Activated naive CD4-positive, alpha-beta T cell treated with anti-CD3 and anti-CD28 coated beads, Interleukin-2, amount 50 U/mL, for 24 hours (primary cell): ENCODE results near the gene SLC24A3.

ENCODE experiments used
- H3K27ac Mint-ChIP-seq: one replicate; pipeline ENCODE4 v1.8.0; 2021; ENCODE audit warnings: mild to moderate bottlenecking, mixed read lengths
- H3K27me3 Mint-ChIP-seq: one replicate; pipeline ENCODE4 v1.8.0; 2021; ENCODE audit warnings: mixed read lengths
- H3K36me3 Mint-ChIP-seq: one replicate; pipeline ENCODE4 v1.8.0; 2021; ENCODE audit warnings: mixed read lengths
- H3K4me1 Mint-ChIP-seq: one replicate; pipeline ENCODE4 v1.8.0; 2021; ENCODE audit warnings: mixed read lengths
- H3K4me3 Mint-ChIP-seq: one replicate; pipeline ENCODE4 v1.8.0; 2021; ENCODE audit warnings: mild to moderate bottlenecking, mixed read lengths
- H3K9me3 Mint-ChIP-seq: one replicate; pipeline ENCODE4 v1.8.0; 2021; ENCODE audit warnings: mixed read lengths

SLC24A3 gene

GRCh38 chr20:19301843-19302242, 89.4 kb downstream of the SLC24A3 start:
- Mint-ChIP-seq H3K36me3 (no peaks in the 10 kb centered on the region), H3K4me3 (no peak overlapping the region), H3K27me3 (no peaks in the 10 kb centered on the region), H3K4me1 (no peaks in the 10 kb centered on the region), H3K9me3 (peaks cover 5% of the 10 kb centered on the region), H3K27ac (no peak overlapping the region)

- no peaks in the 10 kb centered on the region for H3K36me3 Mint-ChIP-seq
- H3K4me3 Mint-ChIP-seq, result no peak overlapping the region
- no peak overlapping the region for H3K27ac Mint-ChIP-seq
- H3K9me3 Mint-ChIP-seq, result peaks cover 5% of the 10 kb centered on the region
- no peaks in the 10 kb centered on the region for H3K4me1 Mint-ChIP-seq
- H3K27me3 Mint-ChIP-seq, result no peaks in the 10 kb centered on the region
These were observed 90.3 kb downstream of the SLC24A3 start for GRCh38 chr20:19302714-19303113.

DNA sequence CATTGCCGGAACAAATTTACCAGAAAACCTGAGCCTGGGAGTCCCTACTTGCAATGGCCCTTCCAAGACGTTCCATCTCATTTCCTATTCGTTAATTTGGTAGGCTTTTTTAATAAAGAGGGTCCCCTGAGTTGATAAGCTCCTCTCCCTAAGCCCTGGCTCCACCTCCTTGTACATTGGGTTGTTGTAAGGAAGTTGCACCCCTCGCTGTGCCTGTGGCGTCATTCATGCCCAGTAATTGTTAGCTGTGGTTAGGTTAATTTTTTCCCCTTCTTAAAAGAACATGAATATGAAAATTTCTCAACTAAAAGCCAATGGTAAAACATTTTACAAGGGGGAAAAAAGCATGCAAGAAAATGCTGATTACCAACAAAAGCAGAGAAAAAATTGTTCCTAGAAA, 91.9 kb downstream of the SLC24A3 start:
- no peak overlapping the region for H3K27ac Mint-ChIP-seq
- no peaks in the 10 kb centered on the region for H3K27me3 Mint-ChIP-seq
- no peaks in the 10 kb centered on the region for H3K36me3 Mint-ChIP-seq
- H3K9me3 Mint-ChIP-seq, result peaks cover 5% of the 10 kb centered on the region
- no peaks in the 10 kb centered on the region for H3K4me1 Mint-ChIP-seq
- no peak overlapping the region for H3K4me3 Mint-ChIP-seq

- Mint-ChIP-seq H3K4me3 (no peak overlapping the region), H3K9me3 (peaks cover 5% of the 10 kb centered on the region), H3K36me3 (no peaks in the 10 kb centered on the region), H3K27ac (no peak overlapping the region), H3K27me3 (no peaks in the 10 kb centered on the region), H3K4me1 (no peaks in the 10 kb centered on the region)
These were observed 92.5 kb downstream of the SLC24A3 start for GRCh38 chr20:19304886-19305415.

- H3K4me3 Mint-ChIP-seq, result no peak overlapping the region
- H3K27me3 Mint-ChIP-seq, result no peaks in the 10 kb centered on the region
- no peaks in the 10 kb centered on the region for H3K4me1 Mint-ChIP-seq
- no peak overlapping the region for H3K27ac Mint-ChIP-seq
- H3K36me3 Mint-ChIP-seq, result no peaks in the 10 kb centered on the region
- H3K9me3 Mint-ChIP-seq, result peaks cover 5% of the 10 kb centered on the region
These were observed 95.7 kb downstream of the SLC24A3 start for GRCh38 chr20:19308146-19308545.

- no peaks in the 10 kb centered on the region for H3K4me1 Mint-ChIP-seq
These were observed 98.1 kb downstream of the SLC24A3 start for GRCh38 chr20:19310541-19310940.

GRCh38 chr20:19313342-19314069, 101.1 kb downstream of the SLC24A3 start:
- Mint-ChIP-seq H3K9me3 (no peaks in the 10 kb centered on the region), H3K4me3 (no peak overlapping the region), H3K27me3 (no peaks in the 10 kb centered on the region), H3K4me1 (peaks cover 4% of the 10 kb centered on the region), H3K27ac (no peak overlapping the region), H3K36me3 (no peaks in the 10 kb centered on the region)

More at GRCh38 chr20:19310541-19310940, 98.1 kb downstream of the SLC24A3 start:
- Mint-ChIP-seq H3K36me3 (no peaks in the 10 kb centered on the region), H3K9me3 (peaks cover 3% of the 10 kb centered on the region), H3K27me3 (no peaks in the 10 kb centered on the region), H3K4me3 (no peak overlapping the region), H3K27ac (no peak overlapping the region)

DNA sequence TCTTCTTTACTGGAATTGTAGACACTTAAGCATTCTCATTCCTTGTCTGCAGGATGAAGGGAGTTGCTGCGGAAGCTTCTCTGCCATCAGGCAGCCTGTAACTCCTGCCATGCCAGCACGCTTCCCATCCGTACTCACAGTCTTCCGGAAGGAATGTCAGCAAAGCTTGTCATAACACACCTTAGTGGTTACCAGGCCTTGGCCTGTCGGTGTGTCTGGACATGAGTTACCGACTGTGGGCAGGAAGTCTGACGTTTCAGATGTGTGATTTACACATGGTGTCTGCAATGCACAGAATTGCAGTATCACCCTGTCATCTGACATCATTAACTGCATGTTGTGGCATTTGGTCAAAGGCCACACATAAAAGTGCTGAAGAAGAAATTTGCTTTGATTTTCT, 102.2 kb downstream of the SLC24A3 start:
- Mint-ChIP-seq H3K27ac (no peak overlapping the region), H3K36me3 (no peaks in the 10 kb centered on the region), H3K27me3 (peaks cover 2% of the 10 kb centered on the region), H3K9me3 (no peaks in the 10 kb centered on the region), H3K4me1 (peaks cover 4% of the 10 kb centered on the region), H3K4me3 (no peak overlapping the region)

GRCh38 chr20:19317237-19318069, 105.0 kb downstream of the SLC24A3 start:
- H3K4me3 Mint-ChIP-seq, result no peak overlapping the region
- no peak overlapping the region for H3K27ac Mint-ChIP-seq
- H3K36me3 Mint-ChIP-seq, result no peaks in the 10 kb centered on the region
- H3K27me3 Mint-ChIP-seq, result peaks cover 2% of the 10 kb centered on the region
- H3K9me3 Mint-ChIP-seq, result no peaks in the 10 kb centered on the region
- peaks cover 4% of the 10 kb centered on the region for H3K4me1 Mint-ChIP-seq

DNA sequence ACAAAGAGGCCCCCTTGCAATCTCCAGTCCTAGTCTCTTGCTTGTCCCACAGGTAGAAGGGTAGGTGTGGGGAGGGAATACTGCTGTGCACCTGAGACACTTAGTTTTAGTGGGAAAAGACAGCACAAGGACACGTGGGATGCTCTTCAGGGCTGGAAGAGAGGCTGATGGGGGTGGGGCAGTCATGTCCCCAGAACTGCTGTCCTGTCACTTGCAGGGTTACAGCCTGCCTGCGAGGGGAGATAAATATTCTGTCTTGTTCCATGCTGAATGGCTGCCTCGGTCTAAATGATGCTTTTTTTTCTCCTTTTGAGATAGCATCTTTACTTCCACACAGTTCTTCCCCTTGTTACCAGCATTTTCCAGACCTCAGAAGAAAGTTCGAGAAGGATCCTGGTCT, 106.2 kb downstream of the SLC24A3 start:
- peaks cover 4% of the 10 kb centered on the region for H3K4me1 Mint-ChIP-seq
- H3K36me3 Mint-ChIP-seq, result no peaks in the 10 kb centered on the region
- peaks cover 2% of the 10 kb centered on the region for H3K27me3 Mint-ChIP-seq
- no peaks in the 10 kb centered on the region for H3K9me3 Mint-ChIP-seq
- H3K4me3 Mint-ChIP-seq, result no peak overlapping the region
- H3K27ac Mint-ChIP-seq, result no peak overlapping the region

- H3K27ac Mint-ChIP-seq, result no peak overlapping the region
- peaks cover 3% of the 10 kb centered on the region for H3K27me3 Mint-ChIP-seq
- H3K9me3 Mint-ChIP-seq, result no peaks in the 10 kb centered on the region
- no peaks in the 10 kb centered on the region for H3K36me3 Mint-ChIP-seq
- no peak overlapping the region for H3K4me3 Mint-ChIP-seq
- peaks cover 4% of the 10 kb centered on the region for H3K4me1 Mint-ChIP-seq
These were observed 107.6 kb downstream of the SLC24A3 start for GRCh38 chr20:19320005-19320404.

DNA sequence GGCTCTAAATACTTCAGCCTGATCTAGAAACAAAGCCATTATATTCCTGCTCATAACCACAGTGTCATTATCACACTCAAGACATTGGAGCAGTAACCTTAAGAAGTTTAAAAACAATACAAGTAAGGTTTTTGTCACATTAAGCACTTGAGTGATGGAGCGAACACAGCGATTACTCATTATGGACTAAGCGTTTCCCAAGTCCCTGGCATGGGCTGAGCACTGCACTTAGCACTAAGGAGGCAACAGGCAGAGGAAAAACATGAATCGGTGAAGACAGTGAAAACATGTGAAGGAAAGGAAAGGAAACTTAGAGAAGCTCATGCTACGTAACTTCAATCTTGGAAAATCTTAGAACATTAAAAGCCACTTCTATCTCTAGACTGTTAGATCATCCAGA, 108.7 kb downstream of the SLC24A3 start:
- no peak overlapping the region for H3K4me3 Mint-ChIP-seq
- H3K27ac Mint-ChIP-seq, result no peak overlapping the region
- H3K27me3 Mint-ChIP-seq, result peaks cover 3% of the 10 kb centered on the region
- no peaks in the 10 kb centered on the region for H3K9me3 Mint-ChIP-seq
- no peaks in the 10 kb centered on the region for H3K36me3 Mint-ChIP-seq
- peaks cover 4% of the 10 kb centered on the region for H3K4me1 Mint-ChIP-seq

- H3K36me3 Mint-ChIP-seq, result no peaks in the 10 kb centered on the region
- H3K4me3 Mint-ChIP-seq, result no peak overlapping the region
- no peak overlapping the region for H3K27ac Mint-ChIP-seq
- H3K9me3 Mint-ChIP-seq, result no peaks in the 10 kb centered on the region
- no peaks in the 10 kb centered on the region for H3K4me1 Mint-ChIP-seq
- peaks cover 3% of the 10 kb centered on the region for H3K27me3 Mint-ChIP-seq
These were observed 109.9 kb downstream of the SLC24A3 start for GRCh38 chr20:19322061-19322985.

DNA sequence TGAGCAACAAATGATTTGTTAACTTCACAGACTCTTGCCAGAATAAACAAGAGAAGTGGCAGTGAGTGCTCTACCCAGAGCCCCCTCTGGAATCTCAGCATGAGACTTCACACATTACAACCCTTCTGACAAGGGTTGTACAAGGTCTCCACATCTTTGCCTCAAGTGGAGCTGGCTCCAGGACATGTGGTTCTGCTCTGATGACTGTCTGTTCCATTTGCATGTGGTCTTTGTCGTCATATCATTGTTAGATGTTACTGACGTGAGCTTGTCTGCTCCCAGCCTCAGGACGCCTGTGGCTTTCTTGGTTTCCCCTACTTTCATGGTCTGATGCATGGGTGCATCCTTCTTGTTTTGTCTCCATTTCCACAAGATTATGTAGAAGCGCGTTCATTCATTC, 115.0 kb downstream of the SLC24A3 start:
- H3K9me3 Mint-ChIP-seq, result no peaks in the 10 kb centered on the region
- H3K4me1 Mint-ChIP-seq, result no peaks in the 10 kb centered on the region
- peaks cover 1% of the 10 kb centered on the region for H3K27me3 Mint-ChIP-seq
- no peak overlapping the region for H3K27ac Mint-ChIP-seq
- H3K4me3 Mint-ChIP-seq, result no peak overlapping the region
- no peaks in the 10 kb centered on the region for H3K36me3 Mint-ChIP-seq

DNA sequence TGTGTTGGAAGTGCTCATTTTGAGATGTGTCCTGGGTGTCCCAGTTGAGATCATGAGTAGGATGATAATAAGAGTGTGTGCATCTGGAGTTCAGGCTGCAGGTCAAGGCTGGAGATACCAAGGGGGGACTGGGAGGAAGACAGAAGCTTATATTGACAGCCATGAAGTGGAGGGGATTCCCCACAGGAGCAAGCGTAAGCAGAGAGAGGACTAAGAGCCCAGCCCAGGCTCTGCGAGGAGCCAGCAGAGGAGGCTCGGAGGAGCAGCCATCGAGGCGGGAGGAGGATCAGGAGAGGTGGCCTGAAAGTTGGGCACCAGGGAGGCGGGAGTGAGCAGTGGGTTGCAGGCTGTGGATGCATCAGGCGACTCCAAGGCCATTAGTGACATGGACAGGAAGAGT, 116.2 kb downstream of the SLC24A3 start:
- H3K4me3 Mint-ChIP-seq, result no peak overlapping the region
- H3K36me3 Mint-ChIP-seq, result no peaks in the 10 kb centered on the region
- no peak overlapping the region for H3K27ac Mint-ChIP-seq

More for the DNA sequence above, 116.2 kb downstream of the SLC24A3 start:
- Mint-ChIP-seq H3K27me3 (peaks cover 1% of the 10 kb centered on the region), H3K4me1 (no peaks in the 10 kb centered on the region), H3K9me3 (no peaks in the 10 kb centered on the region)
